CD4-positive, alpha-beta memory T cell (primary cell): ENCODE measurements around the gene CAPRIN1. TPM values are rescaled to one million over a fixed set of nuclear protein-coding genes. Genes with fewer than 3 reads are reported as not detected.

ENCODE experiments used
- CTCF ChIA-PET: fragments of 350-600 bp; sonication (Branson Sonifier 250); formaldehyde crosslinking; loops from one replicate; lab custom pipeline; 2021; ENCODE audit warnings: inconsistent platforms; ENCODE audit not compliant: partially characterized antibody; lab: Charles Lee
- POLR2A ChIA-PET: fragments of 350-600 bp; sonication (Branson Sonifier 250); formaldehyde crosslinking; loops from one replicate; lab custom pipeline; 2021; ENCODE audit not compliant: partially characterized antibody; lab: Charles Lee
- DNase-seq, 5 donors: peaks; one replicate each; pipeline versions ENCODE4 v3.0.0 to v3.0.0-alpha.2; 2020 to 2022; ENCODE audit warnings: mixed read lengths in 1 of 5
- H3K27ac ChIP-seq: one replicate; pipeline ENCODE4 v1.7.0; 2013; ENCODE audit warnings: low read depth, low read length
- H3K27me3 ChIP-seq: 2 replicates; pipeline ENCODE4 v1.7.0; 2013; ENCODE audit warnings: mild to moderate bottlenecking, low read length, moderate library complexity; ENCODE audit not compliant: insufficient read depth
- H3K36me3 ChIP-seq: 2 replicates; pipeline ENCODE4 v1.7.0; 2013; ENCODE audit warnings: mild to moderate bottlenecking, low read length, moderate library complexity; ENCODE audit not compliant: insufficient read depth
- H3K4me1 ChIP-seq: 2 replicates; pipeline ENCODE4 v1.7.0; 2013; ENCODE audit warnings: mild to moderate bottlenecking, low read length, moderate library complexity; ENCODE audit not compliant: insufficient read depth
- H3K4me3 ChIP-seq, 2 donors: one replicate each; pipeline ENCODE4 v1.7.0; 2013; ENCODE audit warnings: low read length in 2 of 2, mild to moderate bottlenecking in 1 of 2
- H3K9me3 ChIP-seq, 2 donors: one replicate each; pipeline ENCODE4 v1.7.0; 2013; ENCODE audit warnings: low read length in 2 of 2, control low read depth in 1 of 2; ENCODE audit not compliant: control insufficient read depth in 1 of 2
- H3K27ac Mint-ChIP-seq, 7 donors: one replicate each; pipeline ENCODE4 v1.8.0; 2020 to 2021; ENCODE audit warnings: mixed read lengths in 7 of 7, mild to moderate bottlenecking in 6 of 7, inconsistent platforms in 3 of 7, moderate library complexity in 3 of 7
- H3K27me3 Mint-ChIP-seq, 2 donors: one replicate each; pipeline ENCODE4 v1.8.0; 2020 to 2021; ENCODE audit warnings: mixed read lengths in 2 of 2
- H3K36me3 Mint-ChIP-seq, 2 donors: one replicate each; pipeline ENCODE4 v1.8.0; 2020 to 2021; ENCODE audit warnings: mixed read lengths in 2 of 2, inconsistent platforms in 1 of 2, mild to moderate bottlenecking in 1 of 2
- H3K4me1 Mint-ChIP-seq, 4 donors: one replicate each; pipeline ENCODE4 v1.8.0; 2020 to 2021; ENCODE audit warnings: mixed read lengths in 4 of 4, mild to moderate bottlenecking in 1 of 4
- H3K4me3 Mint-ChIP-seq, 8 donors: one replicate each; pipeline ENCODE4 v1.8.0; 2020 to 2021; ENCODE audit warnings: mixed read lengths in 8 of 8, mild to moderate bottlenecking in 7 of 8, moderate library complexity in 6 of 8, inconsistent platforms in 3 of 8
- H3K9me3 Mint-ChIP-seq, 8 donors: one replicate each; pipeline ENCODE4 v1.8.0; 2020 to 2021; ENCODE audit warnings: mixed read lengths in 8 of 8, mild to moderate bottlenecking in 5 of 8, inconsistent platforms in 3 of 8, moderate library complexity in 1 of 8
- intact Hi-C: fragments of 100-400 bp; cut with micrococcal nuclease; formaldehyde crosslinking; loops from one replicate; pipeline ENCODE4 v1.15.1; 2023
- polyA plus RNA-seq, 2 donors: library from polyadenylated mRNA; unstranded; fragments of 300-500 nt; fragmentation: Illumina TruSeq; gene quantifications; one replicate each; pipeline ENCODE4 v1.2.3, GENCODE V29; 2021
- total RNA-seq, 2 experiments: library from RNA; stranded (reverse); gene quantifications; one replicate each; pipeline ENCODE4 v1.2.3, GENCODE V29; 2021

Gene CAPRIN1
- total RNA-seq (100 to 1,000 TPM; 160 to 176 TPM), polyA plus RNA-seq (10 to 100 TPM; 43.3 to 97.1 TPM)

- Histone ChIP-seq H3K27ac (peak within 1 kb of the TSS; percentile 97), H3K4me3 (peak within 1 kb of the TSS; percentile 84 to 97), H3K36me3 (no peaks in the 10 kb centered on the region), H3K4me1 (peaks cover 34% of the 10 kb centered on the region), H3K9me3 (no peaks in the 10 kb centered on the region), H3K27me3 (no peaks in the 10 kb centered on the region)
- H3K4me3 Mint-ChIP-seq = peak within 1 kb of the TSS; percentile 95 to 99 (median 97)
- ChIA-PET CTCF (interaction anchor here (1.1 to 2.5 kb wide), 3 partner anchors 11 to 306 kb away, joined by 3 to 12 read pairs (median 4); partner anchors contain the start of genes ABTB2 and NAT10), POLR2A (interaction anchor here (0.7 to 7.8 kb wide), 17 partner anchors 9 to 1012 kb away, joined by 3 to 157 read pairs (median 5); partner anchors contain the start of genes ABTB2, CAT, FBXO3 and NAT10)
- peak; percentile 88 to 94 (median 91) for DNase-seq
- H3K27me3 Mint-ChIP-seq = no peaks in the 10 kb centered on the region
- H3K4me1 Mint-ChIP-seq = peaks cover 14 to 40% (median 23%) of the 10 kb centered on the region in 4 donors
- peak within 1 kb of the TSS; percentile 95 to 99 (median 97) for H3K27ac Mint-ChIP-seq
- intact Hi-C loops = loop anchor here (1.0 to 10.0 kb wide), 3 partner anchors 36 to 347 kb away; partner anchors contain the start of genes C11orf91 and NAT10
- peaks cover 5 to 18% of the 10 kb centered on the region in 2 donors for H3K36me3 Mint-ChIP-seq
- H3K9me3 Mint-ChIP-seq = peaks cover 0 to 5% (median 0%) of the 10 kb centered on the region in 8 donors
Observed at GRCh38 chr11:34051349-34052035, at the start of gene CAPRIN1. Gene CAPRIN1, plus strand, starts transcription at chr11:34051731. Its CDS starts 690 bp downstream, at chr11:34052421.

GRCh38 chr11:34002420-34002819, 49.1 kb upstream of the CAPRIN1 start:
- Mint-ChIP-seq H3K36me3 (no peaks in the 10 kb centered on the region), H3K4me3 (no peak overlapping the region), H3K27ac (no peak overlapping the region), H3K27me3 (peaks cover 16 to 26% of the 10 kb centered on the region in 2 donors), H3K9me3 (no peaks in the 10 kb centered on the region), H3K4me1 (peaks cover 0 to 3% (median 2%) of the 10 kb centered on the region in 4 donors)
- H3K9me3 ChIP-seq = no peaks in the 10 kb centered on the region
- DNase-seq = no peak
- intact Hi-C loops = no loop called here
- no peaks in the 10 kb centered on the region for H3K36me3 ChIP-seq
- CTCF ChIA-PET = interaction anchor here (1.3 to 1.4 kb wide), 2 partner anchors 15 to 172 kb away, joined by 4 to 6 read pairs; no protein-coding TSS in a partner anchor
- POLR2A ChIA-PET = no interaction called here
- H3K27ac ChIP-seq = no peak overlapping the region
- H3K4me1 ChIP-seq = peaks cover under 1% of the 10 kb centered on the region
- H3K4me3 ChIP-seq = no peak overlapping the region
- no peaks in the 10 kb centered on the region for H3K27me3 ChIP-seq

GRCh38 chr11:34004236-34004635, 47.3 kb upstream of the CAPRIN1 start:
- H3K4me1 Mint-ChIP-seq = no peaks in the 10 kb centered on the region
- intact Hi-C loops = no loop called here
- H3K27me3 Mint-ChIP-seq = peaks cover 14 to 17% of the 10 kb centered on the region in 2 donors
- H3K4me3 Mint-ChIP-seq = no peak overlapping the region
- no peak overlapping the region for H3K27ac ChIP-seq
- H3K4me3 ChIP-seq = no peak overlapping the region
- POLR2A ChIA-PET = no interaction called here
- no peaks in the 10 kb centered on the region for H3K9me3 ChIP-seq
- H3K36me3 ChIP-seq = no peaks in the 10 kb centered on the region
- H3K27ac Mint-ChIP-seq = no peak overlapping the region
- H3K9me3 Mint-ChIP-seq = no peaks in the 10 kb centered on the region
- no peaks in the 10 kb centered on the region for H3K4me1 ChIP-seq
- no peaks in the 10 kb centered on the region for H3K27me3 ChIP-seq
- CTCF ChIA-PET = interaction anchor here (1.4 kb wide), 1 partner anchor 17 kb away, joined by 4 read pairs; no protein-coding TSS in a partner anchor
- DNase-seq = no peak
- H3K36me3 Mint-ChIP-seq = no peaks in the 10 kb centered on the region

- H3K9me3 ChIP-seq = no peaks in the 10 kb centered on the region
- no peaks in the 10 kb centered on the region for H3K4me1 ChIP-seq
- POLR2A ChIA-PET = no interaction called here
- no peak overlapping the region for H3K27ac ChIP-seq
- intact Hi-C loops = no loop called here
- Mint-ChIP-seq H3K27ac (no peak overlapping the region), H3K9me3 (no peaks in the 10 kb centered on the region), H3K36me3 (no peaks in the 10 kb centered on the region), H3K27me3 (peaks cover 10 to 11% of the 10 kb centered on the region in 2 donors), H3K4me3 (no peak overlapping the region), H3K4me1 (no peaks in the 10 kb centered on the region)
- H3K36me3 ChIP-seq = no peaks in the 10 kb centered on the region
- CTCF ChIA-PET = interaction anchor here (1.0 to 4.3 kb wide), 3 partner anchors 9 to 352 kb away, joined by 3 to 19 read pairs (median 3); partner anchors contain the start of gene ABTB2
- no peaks in the 10 kb centered on the region for H3K27me3 ChIP-seq
- no peak for DNase-seq
- H3K4me3 ChIP-seq = no peak overlapping the region
Observed at GRCh38 chr11:34006876-34007275, 44.7 kb upstream of the CAPRIN1 start.

- no peaks in the 10 kb centered on the region for H3K9me3 ChIP-seq
- no peaks in the 10 kb centered on the region for H3K36me3 Mint-ChIP-seq
- no peaks in the 10 kb centered on the region for H3K27me3 ChIP-seq
- no peaks in the 10 kb centered on the region for H3K36me3 ChIP-seq
- DNase-seq = no peak
- peaks cover 8 to 15% of the 10 kb centered on the region in 2 donors for H3K27me3 Mint-ChIP-seq
- no peak overlapping the region for H3K4me3 Mint-ChIP-seq
- CTCF ChIA-PET = no interaction called here
- no peak overlapping the region for H3K27ac Mint-ChIP-seq
- intact Hi-C loops = no loop called here
- H3K4me1 Mint-ChIP-seq = no peaks in the 10 kb centered on the region
- no peak overlapping the region for H3K27ac ChIP-seq
- no peaks in the 10 kb centered on the region for H3K9me3 Mint-ChIP-seq
- no peak overlapping the region for H3K4me3 ChIP-seq
- POLR2A ChIA-PET = no interaction called here
- H3K4me1 ChIP-seq = no peaks in the 10 kb centered on the region
Observed at GRCh38 chr11:34012734-34013133, 38.8 kb upstream of the CAPRIN1 start.

GRCh38 chr11:34013898-34014571, 37.5 kb upstream of the CAPRIN1 start:
- Mint-ChIP-seq H3K27me3 (peaks cover 6 to 12% of the 10 kb centered on the region in 2 donors), H3K36me3 (no peaks in the 10 kb centered on the region), H3K9me3 (no peaks in the 10 kb centered on the region), H3K27ac (peak overlapping the region in 1 of 7 donors; percentile 19), H3K4me1 (no peaks in the 10 kb centered on the region), H3K4me3 (no peak overlapping the region)
- Histone ChIP-seq H3K27me3 (no peaks in the 10 kb centered on the region), H3K4me3 (no peak overlapping the region), H3K4me1 (no peaks in the 10 kb centered on the region), H3K36me3 (no peaks in the 10 kb centered on the region), H3K9me3 (no peaks in the 10 kb centered on the region), H3K27ac (no peak overlapping the region)
- intact Hi-C loops = no loop called here
- CTCF ChIA-PET = no interaction called here
- no peak for DNase-seq
- POLR2A ChIA-PET = no interaction called here
